Prostate gland (tissue), 2 donors: ENCODE data around the gene TBL3.

Experiments used
- CTCF ChIP-seq, 4 experiments: fragments of 200-600 bp in 2 of 4; fragments of 450-650 bp in 2 of 4; sonication (generic) in 2 of 4; IDR thresholded peaks; 1 replicate in 3 of 4; 2 replicates in 1 of 4; pipeline ENCODE4 v1.5.1; 2016 to 2019; ENCODE audit warnings: antibody characterized with exemption in 4 of 4, mild to moderate bottlenecking in 2 of 4, moderate library complexity in 2 of 4
- POLR2A ChIP-seq: fragments of 450-650 bp; IDR thresholded peaks from one replicate; pipeline ENCODE4 v1.6.1; 2016; ENCODE audit warnings: antibody characterized with exemption, mild to moderate bottlenecking
- POLR2AphosphoS5 ChIP-seq: sonication (generic); formaldehyde crosslinking; IDR thresholded peaks from one replicate; pipeline ENCODE4 v1.6.1; 2017; ENCODE audit warnings: antibody characterized with exemption

GRCh38 chr16:1980770-1981087 lies 8.9 kb downstream of the TBL3 start:
- TF ChIP-seq POLR2A (no peak), CTCF (IDR thresholded peaks at IDR 0.05) (no peak), POLR2AphosphoS5 (no peak)
